ENCODE data around the gene KRT34.

The KRT34 gene

GRCh38 chr17:41334385-41335305, 47.5 kb downstream of the KRT34 start:
- Histone ChIP-seq H3K36me3 (ENCODE audit: control insufficient read depth, insufficient read depth, low read length) (no peaks in the 10 kb centered on the region), H3K4me1 (ENCODE audit: control insufficient read depth, insufficient read depth, low read length) (peaks cover 5% of the 10 kb centered on the region), H3K27me3 (ENCODE audit: control insufficient read depth, insufficient read depth, low read length) (peaks cover 5% of the 10 kb centered on the region), H3K4me3 (ENCODE audit: low read length) (no peak overlapping the region), H3K9ac (ENCODE audit: low read length) (no peak overlapping the region), H3K9me3 (ENCODE audit: control insufficient read depth, low read length) (no peaks in the 10 kb centered on the region)

- peaks cover 5% of the 10 kb centered on the region for H3K27me3 ChIP-seq (ENCODE audit: control insufficient read depth, insufficient read depth, low read length)
- no peak overlapping the region for H3K4me3 ChIP-seq (ENCODE audit: low read length)
- peaks cover 1% of the 10 kb centered on the region for H3K4me1 ChIP-seq (ENCODE audit: control insufficient read depth, insufficient read depth, low read length)
- H3K9ac ChIP-seq (ENCODE audit: low read length): no peak overlapping the region
- no peaks in the 10 kb centered on the region for H3K36me3 ChIP-seq (ENCODE audit: control insufficient read depth, insufficient read depth, low read length)
- no peaks in the 10 kb centered on the region for H3K9me3 ChIP-seq (ENCODE audit: control insufficient read depth, low read length)
These were observed 48.3 kb downstream of the KRT34 start for GRCh38 chr17:41333836-41334235.

GRCh38 chr17:41333098-41333497, 49.0 kb downstream of the KRT34 start:
- no peaks in the 10 kb centered on the region for H3K4me1 ChIP-seq (ENCODE audit: control insufficient read depth, insufficient read depth, low read length)
- peaks cover 5% of the 10 kb centered on the region for H3K27me3 ChIP-seq (ENCODE audit: control insufficient read depth, insufficient read depth, low read length)
- no peaks in the 10 kb centered on the region for H3K9me3 ChIP-seq (ENCODE audit: control insufficient read depth, low read length)
- no peaks in the 10 kb centered on the region for H3K36me3 ChIP-seq (ENCODE audit: control insufficient read depth, insufficient read depth, low read length)
- no peak overlapping the region for H3K9ac ChIP-seq (ENCODE audit: low read length)
- no peak overlapping the region for H3K4me3 ChIP-seq (ENCODE audit: low read length)

- Histone ChIP-seq H3K9me3 (ENCODE audit: control insufficient read depth, low read length) (no peaks in the 10 kb centered on the region), H3K9ac (ENCODE audit: low read length) (no peak overlapping the region), H3K36me3 (ENCODE audit: control insufficient read depth, insufficient read depth, low read length) (no peaks in the 10 kb centered on the region), H3K4me3 (ENCODE audit: low read length) (no peak overlapping the region), H3K27me3 (ENCODE audit: control insufficient read depth, insufficient read depth, low read length) (peaks cover 5% of the 10 kb centered on the region), H3K4me1 (ENCODE audit: control insufficient read depth, insufficient read depth, low read length) (no peaks in the 10 kb centered on the region)
These were observed 49.9 kb downstream of the KRT34 start for GRCh38 chr17:41332239-41332638.

- no peaks in the 10 kb centered on the region for H3K36me3 ChIP-seq (ENCODE audit: control insufficient read depth, insufficient read depth, low read length)
- no peak overlapping the region for H3K4me3 ChIP-seq (ENCODE audit: low read length)
- H3K4me1 ChIP-seq (ENCODE audit: control insufficient read depth, insufficient read depth, low read length): no peaks in the 10 kb centered on the region
- H3K27me3 ChIP-seq (ENCODE audit: control insufficient read depth, insufficient read depth, low read length): peaks cover 5% of the 10 kb centered on the region
- no peak overlapping the region for H3K9ac ChIP-seq (ENCODE audit: low read length)
- no peaks in the 10 kb centered on the region for H3K9me3 ChIP-seq (ENCODE audit: control insufficient read depth, low read length)
These were observed 50.5 kb downstream of the KRT34 start for GRCh38 chr17:41331606-41332005.

GRCh38 chr17:41329279-41329948, 52.7 kb downstream of the KRT34 start:
- Histone ChIP-seq H3K36me3 (ENCODE audit: control insufficient read depth, insufficient read depth, low read length) (no peaks in the 10 kb centered on the region), H3K4me1 (ENCODE audit: control insufficient read depth, insufficient read depth, low read length) (no peaks in the 10 kb centered on the region), H3K9ac (ENCODE audit: low read length) (no peak overlapping the region), H3K9me3 (ENCODE audit: control insufficient read depth, low read length) (no peaks in the 10 kb centered on the region), H3K4me3 (ENCODE audit: low read length) (no peak overlapping the region), H3K27me3 (ENCODE audit: control insufficient read depth, insufficient read depth, low read length) (no peaks in the 10 kb centered on the region)

GRCh38 chr17:41328207-41328606, 53.9 kb downstream of the KRT34 start:
- H3K9ac ChIP-seq (ENCODE audit: low read length): no peak overlapping the region

More at GRCh38 chr17:41328207-41328606, 53.9 kb downstream of the KRT34 start:
- H3K4me1 ChIP-seq (ENCODE audit: control insufficient read depth, insufficient read depth, low read length): no peaks in the 10 kb centered on the region
- H3K36me3 ChIP-seq (ENCODE audit: control insufficient read depth, insufficient read depth, low read length): no peaks in the 10 kb centered on the region
- no peaks in the 10 kb centered on the region for H3K9me3 ChIP-seq (ENCODE audit: control insufficient read depth, low read length)
- H3K4me3 ChIP-seq (ENCODE audit: low read length): no peak overlapping the region
- H3K27me3 ChIP-seq (ENCODE audit: control insufficient read depth, insufficient read depth, low read length): no peaks in the 10 kb centered on the region

All from mucosa of stomach (tissue), 1 donor.